BJ (cell line): ENCODE measurements around the gene SCAPER. TPM values are rescaled to one million over a fixed set of nuclear protein-coding genes. Genes with fewer than 3 reads are reported as not detected.

Experiments
- CTCF ChIA-PET: fragments of 350-600 bp; formaldehyde crosslinking; extraction: SDS; loops from one replicate; lab custom pipeline; 2021; ENCODE audit warnings: antibody characterized with exemption, inconsistent platforms; lab: Yijun Ruan, JAX
- POLR2A ChIA-PET: fragments of 300-600 bp; sonication (Branson Sonifier 250); formaldehyde crosslinking; extraction: SDS; loops from one replicate; lab custom pipeline; 2021; ENCODE audit warnings: antibody characterized with exemption; lab: Charles Lee
- DNase-seq: peaks from one replicate; pipeline ENCODE4 v3.0.0-alpha.2; 2011; ENCODE audit warnings: low read depth
- H3K27me3 ChIP-seq: 2 replicates; pipeline ENCODE4 v1.6.0; 2011; ENCODE audit warnings: low read length; ENCODE audit not compliant: control insufficient read depth, insufficient read depth
- H3K36me3 ChIP-seq: 2 replicates; pipeline ENCODE4 v1.5.1; 2011; ENCODE audit warnings: low read length; ENCODE audit not compliant: control insufficient read depth, insufficient read depth
- H3K4me3 ChIP-seq: 2 replicates; pipeline ENCODE4 v1.5.1; 2011; ENCODE audit warnings: low read depth, mild to moderate bottlenecking, control low read depth, low read length
- CTCF ChIP-seq: IDR thresholded peaks from 2 replicates; pipeline ENCODE4 v1.5.1; 2011; ENCODE audit warnings: low read depth, mild to moderate bottlenecking, control low read depth, inconsistent platforms, low read length, moderate library complexity; ENCODE audit not compliant: insufficient read depth
- polyA plus RNA-seq: library from polyadenylated mRNA; depleted of rRNA; stranded (reverse); fragments of >200 nt; gene quantifications from 2 replicates; pipeline ENCODE4 v1.2.3, GENCODE V29; 2011

Gene SCAPER
- polyA plus RNA-seq, 1 experiment, result 2.3 TPM

GRCh38 chr15:76846782-76847181 is 58.4 kb downstream of the SCAPER start:
- no peak for DNase-seq
- no peak for TF ChIP-seq CTCF
- H3K36me3 ChIP-seq, result no peaks in the 10 kb centered on the region; the same call in 1 of the 2 replicates
- ChIA-PET POLR2A (no interaction called here), CTCF (no interaction called here)
- no peak overlapping the region for H3K4me3 ChIP-seq
- no peaks in the 10 kb centered on the region for H3K27me3 ChIP-seq

- DNase-seq, result no peak
- no peaks in the 10 kb centered on the region for H3K27me3 ChIP-seq
- H3K4me3 ChIP-seq, result no peak overlapping the region
- no peaks in the 10 kb centered on the region for H3K36me3 ChIP-seq
- ChIA-PET POLR2A (no interaction called here), CTCF (no interaction called here)
- no peak for TF ChIP-seq CTCF
Observed at GRCh38 chr15:76844096-76844495, 61.0 kb downstream of the SCAPER start.

GRCh38 chr15:76843269-76843668 is 61.9 kb downstream of the SCAPER start:
- Histone ChIP-seq H3K4me3 (no peak overlapping the region), H3K27me3 (no peaks in the 10 kb centered on the region), H3K36me3 (no peaks in the 10 kb centered on the region)
- POLR2A ChIA-PET, result no interaction called here
- DNase-seq, result no peak
- CTCF ChIA-PET, result interaction anchor here (0.6 to 1.1 kb wide), 2 partner anchors 462 to 643 kb away, joined by 4 to 7 read pairs; no protein-coding TSS in a partner anchor
- no peak for TF ChIP-seq CTCF

- CTCF ChIA-PET, result interaction anchor here (0.6 to 1.2 kb wide), 7 partner anchors 10 to 505 kb away, joined by 3 to 4 read pairs (median 3); no protein-coding TSS in a partner anchor
- POLR2A ChIA-PET, result no interaction called here
Observed at GRCh38 chr15:76840830-76841460, 64.2 kb downstream of the SCAPER start.

GRCh38 chr15:76839173-76839572 is 66.0 kb downstream of the SCAPER start:
- no peak for TF ChIP-seq CTCF
- no peak for DNase-seq
- ChIA-PET POLR2A (no interaction called here), CTCF (no interaction called here)
- Histone ChIP-seq H3K36me3 (no peaks in the 10 kb centered on the region), H3K4me3 (no peak overlapping the region), H3K27me3 (no peaks in the 10 kb centered on the region)

More at GRCh38 chr15:76840830-76841460, 64.2 kb downstream of the SCAPER start:
- no peak overlapping the region for H3K4me3 ChIP-seq
- DNase-seq, result peak; percentile 14
- no peaks in the 10 kb centered on the region for H3K36me3 ChIP-seq
- H3K27me3 ChIP-seq, result no peaks in the 10 kb centered on the region
- TF ChIP-seq CTCF, result peak; percentile 65
